HUES64 (cell line): ENCODE measurements around the gene TSPAN31.

Experiments used
- H3K27ac ChIP-seq: 2 replicates; pipeline ENCODE4 v1.7.0; 2013; ENCODE audit warnings: low read depth, low read length, inconsistent platforms
- H3K27me3 ChIP-seq: 2 replicates; pipeline ENCODE4 v1.6.1; 2013; ENCODE audit warnings: mild to moderate bottlenecking, low read length; ENCODE audit not compliant: insufficient read depth
- H3K36me3 ChIP-seq: 2 replicates; pipeline ENCODE4 v1.6.1; 2013; ENCODE audit warnings: mild to moderate bottlenecking, low read length; ENCODE audit not compliant: insufficient read depth
- H3K4me1 ChIP-seq: 2 replicates; pipeline ENCODE4 v1.6.1; 2013; ENCODE audit warnings: mild to moderate bottlenecking, low read length, moderate library complexity; ENCODE audit not compliant: insufficient read depth
- H3K4me3 ChIP-seq: 2 replicates; pipeline ENCODE4 v1.5.1; 2013; ENCODE audit warnings: mild to moderate bottlenecking, low read length, moderate library complexity
- H3K9ac ChIP-seq: 2 replicates; pipeline ENCODE4 v1.6.1; 2013; ENCODE audit warnings: mild to moderate bottlenecking, low read depth, low read length
- H3K9me3 ChIP-seq: 2 replicates; pipeline ENCODE4 v1.6.1; 2013; ENCODE audit warnings: low read depth, low read length; ENCODE audit not compliant: insufficient read depth
- WGBS: fragments of 150-250, 120-280 bp; methylation state at CpG from one replicate; pipeline ENCODE4 v1.1.7; 2013; ENCODE audit warnings: missing lambda C conversion rate; 5-methylcytosine and 5-hydroxymethylcytosine counted together

The TSPAN31 gene

GRCh38 chr12:57783466-57783801 is 38.6 kb downstream of the TSPAN31 start:
- Histone ChIP-seq H3K4me3 (peak overlapping the region; percentile 99), H3K36me3 (peaks cover 41% of the 10 kb centered on the region), H3K9ac (peak overlapping the region; percentile 94), H3K9me3 (no peaks in the 10 kb centered on the region), H3K27me3 (no peaks in the 10 kb centered on the region), H3K27ac (no peak overlapping the region), H3K4me1 (no peaks in the 10 kb centered on the region)
- 92% methylated on average over 8 of the region's 12 CpGs for WGBS

- Histone ChIP-seq H3K4me3 (0 out of 2 replicates have a peak overlapping the region, but pooled peaks have one; percentile 21), H3K4me1 (no peaks in the 10 kb centered on the region), H3K36me3 (peaks cover 45% of the 10 kb centered on the region), H3K27ac (no peak overlapping the region), H3K27me3 (no peaks in the 10 kb centered on the region), H3K9ac (no peak overlapping the region), H3K9me3 (no peaks in the 10 kb centered on the region)
- WGBS = 97% methylated on average over 11 of the region's 11 CpGs
Observed at GRCh38 chr12:57783861-57784260, 39.0 kb downstream of the TSPAN31 start.

GRCh38 chr12:57793920-57794319 is 49.1 kb downstream of the TSPAN31 start:
- no peaks in the 10 kb centered on the region for H3K4me1 ChIP-seq
- no peak overlapping the region for H3K9ac ChIP-seq
- H3K36me3 ChIP-seq = peaks cover 75% of the 10 kb centered on the region
- no peak overlapping the region for H3K27ac ChIP-seq
- no peak overlapping the region for H3K4me3 ChIP-seq
- H3K27me3 ChIP-seq = no peaks in the 10 kb centered on the region
- no peaks in the 10 kb centered on the region for H3K9me3 ChIP-seq
- 88% methylated on average over 1 of the region's 1 CpG for WGBS

DNA sequence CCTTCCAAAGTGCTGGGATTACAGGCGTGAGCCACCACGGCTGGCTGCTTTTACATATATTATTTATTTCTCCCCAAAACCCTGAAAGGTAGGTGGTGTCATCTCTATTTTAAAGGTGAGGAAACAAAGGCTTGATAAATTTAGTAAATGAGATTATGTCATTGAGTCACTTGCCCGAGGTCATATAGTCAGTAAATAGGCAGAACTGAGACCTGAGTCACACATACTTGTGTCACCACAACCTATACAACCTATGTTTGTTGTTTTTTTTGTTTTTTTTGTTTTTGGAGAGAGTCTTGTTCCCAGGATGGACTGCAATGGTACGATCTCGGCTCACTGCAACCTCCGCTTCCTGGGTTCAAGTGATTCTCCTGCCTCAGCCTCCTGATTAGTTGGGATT is 50.5 kb downstream of the TSPAN31 start:
- H3K9ac ChIP-seq = no peak overlapping the region
- no peaks in the 10 kb centered on the region for H3K27me3 ChIP-seq
- H3K27ac ChIP-seq = no peak overlapping the region
- H3K36me3 ChIP-seq = peaks cover 63% of the 10 kb centered on the region
- WGBS = 97% methylated on average over 4 of the region's 6 CpGs
- no peaks in the 10 kb centered on the region for H3K9me3 ChIP-seq
- H3K4me1 ChIP-seq = no peaks in the 10 kb centered on the region
- no peak overlapping the region for H3K4me3 ChIP-seq

- Histone ChIP-seq H3K9me3 (no peaks in the 10 kb centered on the region), H3K27ac (no peak overlapping the region), H3K4me3 (no peak overlapping the region), H3K27me3 (no peaks in the 10 kb centered on the region), H3K4me1 (no peaks in the 10 kb centered on the region), H3K9ac (no peak overlapping the region), H3K36me3 (peaks cover 54% of the 10 kb centered on the region)
- 100% methylated on average over 1 of the region's 1 CpG for WGBS
Observed at GRCh38 chr12:57796996-57797395, 52.2 kb downstream of the TSPAN31 start.

- H3K27ac ChIP-seq = no peak overlapping the region
- WGBS = 98% methylated on average over 1 of the region's 1 CpG
- H3K9me3 ChIP-seq = no peaks in the 10 kb centered on the region
- H3K9ac ChIP-seq = no peak overlapping the region
- H3K4me1 ChIP-seq = no peaks in the 10 kb centered on the region
- H3K27me3 ChIP-seq = no peaks in the 10 kb centered on the region
- H3K36me3 ChIP-seq = peaks cover 44% of the 10 kb centered on the region
- no peak overlapping the region for H3K4me3 ChIP-seq
Observed at GRCh38 chr12:57797933-57798332, 53.1 kb downstream of the TSPAN31 start.
